Ishikawa (cell line): ENCODE results near the gene DNAJC11.

Experiments
- CEBPB ChIP-seq: IDR thresholded peaks from 2 replicates; pipeline ENCODE4 v1.6.1; 2012
- EGR1 ChIP-seq: IDR thresholded peaks from 2 replicates; pipeline ENCODE4 v1.6.1; 2012
- EP300 ChIP-seq: IDR thresholded peaks from 2 replicates; pipeline ENCODE4 v1.6.1; 2012; ENCODE audit warnings: borderline replicate concordance
- MAX ChIP-seq: IDR thresholded peaks from 2 replicates; pipeline ENCODE4 v1.6.1; 2012
- NFIC ChIP-seq: IDR thresholded peaks from 2 replicates; pipeline ENCODE4 v1.6.1; 2012
- RAD21 ChIP-seq: IDR thresholded peaks from 2 replicates; pipeline ENCODE4 v1.6.1; 2012; ENCODE audit warnings: low read depth
- TAF1 ChIP-seq: IDR thresholded peaks from 2 replicates; pipeline ENCODE4 v1.6.1; 2012; ENCODE audit warnings: low read depth, mild to moderate bottlenecking
- YY1 ChIP-seq: IDR thresholded peaks from 2 replicates; pipeline ENCODE4 v1.6.1; 2012; ENCODE audit warnings: low read depth

GRCh38 chr1:6590046-6590445 lies 111.6 kb downstream of the DNAJC11 start:
- no peak for TF ChIP-seq YY1
- TF ChIP-seq NFIC = no peak
- TF ChIP-seq EP300 = no peak
- TF ChIP-seq MAX = no peak
- no peak for TF ChIP-seq CEBPB
- TF ChIP-seq TAF1 = no peak
- TF ChIP-seq EGR1 = no peak
- no peak for TF ChIP-seq RAD21
